ENCODE measurements around the gene CSRNP2.
"Not testable (repeated sequence)": the region's sequence is repeated elsewhere in the genome, so short reads cannot be mapped to it uniquely, and the experiment has no call there.

CSRNP2 gene

GRCh38 chr12:51028126-51028812, 55.1 kb downstream of the CSRNP2 start:
- no peak for DNase-seq (ENCODE audit: low read depth, low spot score)

GRCh38 chr12:51027342-51027835, 56.0 kb downstream of the CSRNP2 start:
- no peak for DNase-seq (ENCODE audit: low read depth, low spot score)

GRCh38 chr12:51025836-51026638, 57.4 kb downstream of the CSRNP2 start, which contains the start of gene SLC11A2:
Gene SLC11A2 (minus strand): TSS chr12:51026384. CDS start chr12:51010728, 15,656 bp downstream.
- DNase-seq (ENCODE audit: low read depth, low spot score): peak; percentile 53

- DNase-seq (ENCODE audit: low read depth, low spot score): no peak
These were observed 58.0 kb downstream of the CSRNP2 start for GRCh38 chr12:51025338-51025835.

GRCh38 chr12:51023625-51024382, 59.6 kb downstream of the CSRNP2 start:
- no peak for DNase-seq (ENCODE audit: low read depth, low spot score)

- DNase-seq (ENCODE audit: low read depth, low spot score): no peak
These were observed 61.7 kb downstream of the CSRNP2 start for GRCh38 chr12:51021694-51022093.

GRCh38 chr12:51020448-51021182, 62.8 kb downstream of the CSRNP2 start:
- DNase-seq (ENCODE audit: low read depth, low spot score): no peak

- no peak for DNase-seq (ENCODE audit: low read depth, low spot score)
These were observed 63.5 kb downstream of the CSRNP2 start for GRCh38 chr12:51019927-51020326.

- DNase-seq (ENCODE audit: low read depth, low spot score): no peak
These were observed 64.4 kb downstream of the CSRNP2 start for GRCh38 chr12:51018956-51019355.

GRCh38 chr12:51017452-51017851, 65.9 kb downstream of the CSRNP2 start:
- DNase-seq (ENCODE audit: low read depth, low spot score): no peak

GRCh38 chr12:51014467-51014866, 68.9 kb downstream of the CSRNP2 start:
- DNase-seq (ENCODE audit: low read depth, low spot score): not testable (repeated sequence)

- no peak for DNase-seq (ENCODE audit: low read depth, low spot score)
These were observed 70.0 kb downstream of the CSRNP2 start for GRCh38 chr12:51013441-51013840.

GRCh38 chr12:51012570-51013236, 70.7 kb downstream of the CSRNP2 start:
- DNase-seq (ENCODE audit: low read depth, low spot score): no peak

- no peak for DNase-seq (ENCODE audit: low read depth, low spot score)
These were observed 71.4 kb downstream of the CSRNP2 start for GRCh38 chr12:51011955-51012354.

Measured in brain pericyte (primary cell).